ENCODE data around the gene JTB.

Gene JTB

DNA sequence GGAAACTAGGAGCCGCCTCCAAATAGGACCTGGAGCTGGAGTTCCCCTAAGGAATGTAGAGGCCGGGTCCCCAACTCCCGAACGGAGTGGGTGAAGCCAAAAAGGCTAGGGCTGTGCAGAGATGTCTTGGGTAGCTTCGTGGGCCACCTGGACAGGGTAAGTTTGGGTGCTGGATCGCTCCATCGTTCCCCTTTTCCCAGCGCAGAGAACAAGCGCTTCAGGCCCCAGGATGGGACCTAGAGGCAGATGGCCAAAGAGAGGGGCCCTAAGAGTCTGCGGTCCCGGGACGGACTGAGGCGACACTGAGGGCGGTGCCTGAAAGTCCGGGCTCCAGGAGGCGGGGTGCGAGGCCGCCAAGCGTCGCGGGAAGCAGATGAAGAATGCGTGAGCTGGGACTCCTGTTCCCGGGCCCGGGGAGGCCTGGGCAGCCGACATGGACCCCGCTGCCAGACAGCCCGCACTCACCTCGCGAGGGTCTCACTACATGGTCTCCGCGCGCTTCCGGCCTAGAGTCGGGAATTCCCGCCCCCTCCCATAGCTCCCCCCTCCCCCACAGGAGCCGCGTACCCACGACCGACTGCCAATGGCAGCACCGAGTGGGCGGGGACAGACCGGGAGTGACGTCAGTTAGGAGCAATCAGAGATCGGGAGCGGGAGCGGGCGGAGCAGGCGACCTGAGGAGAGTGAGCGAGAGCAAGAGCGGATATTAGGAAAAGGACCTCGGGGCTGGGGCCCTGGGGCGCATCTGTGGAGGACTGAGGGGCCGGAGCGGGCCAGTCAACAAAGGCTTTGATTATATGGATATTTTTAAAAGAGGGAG, 14.2 kb downstream of the JTB start, which contains the start of gene SLC39A1:
Gene SLC39A1 (minus strand): TSS at position 508 of the 820 bp plus-strand sequence. CDS start 822 bp downstream, outside the sequence.
- TF ChIP-seq, protein P1, sequence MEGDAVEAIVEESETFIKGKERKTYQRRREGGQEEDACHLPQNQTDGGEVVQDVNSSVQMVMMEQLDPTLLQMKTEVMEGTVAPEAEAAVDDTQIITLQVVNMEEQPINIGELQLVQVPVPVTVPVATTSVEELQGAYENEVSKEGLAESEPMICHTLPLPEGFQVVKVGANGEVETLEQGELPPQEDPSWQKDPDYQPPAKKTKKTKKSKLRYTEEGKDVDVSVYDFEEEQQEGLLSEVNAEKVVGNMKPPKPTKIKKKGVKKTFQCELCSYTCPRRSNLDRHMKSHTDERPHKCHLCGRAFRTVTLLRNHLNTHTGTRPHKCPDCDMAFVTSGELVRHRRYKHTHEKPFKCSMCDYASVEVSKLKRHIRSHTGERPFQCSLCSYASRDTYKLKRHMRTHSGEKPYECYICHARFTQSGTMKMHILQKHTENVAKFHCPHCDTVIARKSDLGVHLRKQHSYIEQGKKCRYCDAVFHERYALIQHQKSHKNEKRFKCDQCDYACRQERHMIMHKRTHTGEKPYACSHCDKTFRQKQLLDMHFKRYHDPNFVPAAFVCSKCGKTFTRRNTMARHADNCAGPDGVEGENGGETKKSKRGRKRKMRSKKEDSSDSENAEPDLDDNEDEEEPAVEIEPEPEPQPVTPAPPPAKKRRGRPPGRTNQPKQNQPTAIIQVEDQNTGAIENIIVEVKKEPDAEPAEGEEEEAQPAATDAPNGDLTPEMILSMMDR (IDR thresholded peaks at IDR 0.05; ENCODE audit: low read depth, low read length) = no peak
- no peak for TF ChIP-seq EZH2phosphoT487 (IDR thresholded peaks at IDR 0.05; ENCODE audit: low read depth)
- Histone ChIP-seq H3K9me3 (ENCODE audit: insufficient read depth, low read length) (no peaks in the 10 kb centered on the region), H3K4me2 (ENCODE audit: low read length) (peak within 1 kb of the TSS; percentile 95), H3K27ac (ENCODE audit: low read length) (peak within 1 kb of the TSS; percentile 77), H3K27me3 (ENCODE audit: low read depth, low read length) (no peaks in the 10 kb centered on the region), H3K9ac (ENCODE audit: low read length) (peak within 1 kb of the TSS; percentile 99), H3K36me3 (replicated peaks; ENCODE audit: low read depth, low read length) (peaks cover 27% of the 10 kb centered on the region), H4K20me1 (ENCODE audit: insufficient read depth, low read length) (no peaks in the 10 kb centered on the region), H2AFZ (ENCODE audit: low read depth, low read length) (peak within 1 kb of the TSS; percentile 45; the same call in 1 of the 2 replicates), H3K4me1 (ENCODE audit: low read length) (peaks cover 40% of the 10 kb centered on the region), H3K4me3 (ENCODE audit: low read length) (peak within 1 kb of the TSS; percentile 92), H3K79me2 (ENCODE audit: low read length) (peaks cover 58% of the 10 kb centered on the region)

DNA sequence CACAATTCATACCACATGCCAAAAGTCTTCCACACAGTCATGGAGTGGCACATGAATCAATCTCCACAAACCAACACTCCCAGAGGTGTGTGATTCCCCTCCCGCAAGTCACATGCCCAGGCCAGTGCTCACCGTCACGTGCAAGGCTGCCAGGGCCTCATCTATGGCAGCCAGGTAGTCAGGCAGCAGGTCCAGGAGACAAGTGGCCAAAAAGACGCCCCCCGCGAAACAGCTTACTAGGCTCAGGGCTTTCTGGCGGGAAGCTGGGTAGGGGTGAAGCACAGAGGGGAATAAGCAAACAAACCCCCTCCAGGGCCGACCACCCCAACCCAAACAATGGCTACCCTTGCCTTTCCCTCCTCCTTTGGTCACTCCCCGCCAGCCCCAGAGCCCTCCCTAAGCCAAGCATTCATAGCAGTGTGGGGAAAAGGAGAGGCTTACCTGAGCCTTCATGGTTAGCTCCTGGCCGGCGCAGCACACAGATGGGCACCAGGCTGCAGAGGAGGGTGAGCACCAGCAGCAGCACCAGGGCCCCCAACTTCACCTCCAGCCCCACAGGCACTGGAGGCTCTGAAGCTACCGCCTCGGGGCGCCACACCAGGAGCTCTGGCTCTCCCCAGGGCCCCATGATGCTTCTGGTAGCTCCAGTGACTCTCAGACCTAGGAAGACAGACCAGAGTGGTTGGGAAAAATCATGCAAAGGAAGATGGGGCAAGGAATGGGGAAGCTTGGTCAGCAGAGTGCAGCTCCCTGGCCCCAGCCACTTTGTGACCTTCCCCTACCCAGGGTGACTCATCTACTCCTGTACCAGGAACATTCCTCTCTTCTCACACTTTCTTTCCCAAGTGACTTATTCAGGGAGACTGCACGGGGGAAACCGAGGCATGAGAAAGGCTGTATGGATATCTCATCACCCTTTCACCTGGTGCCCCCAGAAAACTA, 15.1 kb downstream of the JTB start:
- H3K27ac ChIP-seq (ENCODE audit: low read length) = peak overlapping the region; percentile 77
- H3K79me2 ChIP-seq (ENCODE audit: low read length) = peaks cover 67% of the 10 kb centered on the region
- H3K36me3 ChIP-seq (replicated peaks; ENCODE audit: low read depth, low read length) = peaks cover 28% of the 10 kb centered on the region
- no peaks in the 10 kb centered on the region for H3K27me3 ChIP-seq (ENCODE audit: low read depth, low read length)
- H3K9ac ChIP-seq (ENCODE audit: low read length) = peak overlapping the region; percentile 99
- no peak for TF ChIP-seq EZH2phosphoT487 (IDR thresholded peaks at IDR 0.05; ENCODE audit: low read depth)
- TF ChIP-seq, protein P1 (IDR thresholded peaks at IDR 0.05; ENCODE audit: low read depth, low read length) = peak; percentile 14; the same call in 1 of the 2 replicates
- H3K4me1 ChIP-seq (ENCODE audit: low read length) = peaks cover 36% of the 10 kb centered on the region
- no peaks in the 10 kb centered on the region for H3K9me3 ChIP-seq (ENCODE audit: insufficient read depth, low read length)
- H4K20me1 ChIP-seq (ENCODE audit: insufficient read depth, low read length) = no peaks in the 10 kb centered on the region
- H3K4me3 ChIP-seq (ENCODE audit: low read length) = peak overlapping the region; percentile 92
- peak overlapping the region; percentile 95 for H3K4me2 ChIP-seq (ENCODE audit: low read length)
- no peak overlapping the region for H2AFZ ChIP-seq (ENCODE audit: low read depth, low read length)

DNA sequence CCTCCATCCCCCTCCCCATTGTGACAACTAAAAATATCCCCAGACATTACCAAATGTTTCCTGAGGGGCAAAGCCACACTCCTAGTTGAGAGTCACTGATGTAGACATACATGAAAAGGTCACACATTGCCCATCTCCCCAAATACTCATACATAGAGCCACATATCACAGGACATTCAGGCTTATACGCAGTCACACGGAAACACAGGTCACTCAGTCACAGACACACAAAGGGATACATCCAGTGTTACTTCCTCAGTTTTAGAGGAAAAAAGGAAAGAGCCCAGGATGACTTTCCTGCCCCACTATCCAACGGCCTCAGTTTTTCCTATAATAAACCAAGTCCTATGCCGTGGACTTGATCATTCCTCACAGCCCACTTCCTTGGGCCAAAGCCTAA, 16.1 kb downstream of the JTB start:
- Histone ChIP-seq H3K9me3 (ENCODE audit: insufficient read depth, low read length) (no peaks in the 10 kb centered on the region), H3K4me2 (ENCODE audit: low read length) (peak overlapping the region; percentile 95), H3K27me3 (ENCODE audit: low read depth, low read length) (no peaks in the 10 kb centered on the region), H4K20me1 (ENCODE audit: insufficient read depth, low read length) (peaks cover 5% of the 10 kb centered on the region), H3K4me3 (ENCODE audit: low read length) (peak overlapping the region; percentile 92), H3K9ac (ENCODE audit: low read length) (peak overlapping the region; percentile 99), H2AFZ (ENCODE audit: low read depth, low read length) (no peak overlapping the region), H3K36me3 (replicated peaks; ENCODE audit: low read depth, low read length) (peaks cover 38% of the 10 kb centered on the region), H3K27ac (ENCODE audit: low read length) (peak overlapping the region; percentile 77), H3K4me1 (ENCODE audit: low read length) (peaks cover 39% of the 10 kb centered on the region), H3K79me2 (ENCODE audit: low read length) (peaks cover 70% of the 10 kb centered on the region)
- no peak for TF ChIP-seq EZH2phosphoT487 (IDR thresholded peaks at IDR 0.05; ENCODE audit: low read depth)
- TF ChIP-seq, protein P1 (IDR thresholded peaks at IDR 0.05; ENCODE audit: low read depth, low read length) = no peak
